HG02763 (cell line): ENCODE data around the gene ELAVL3.
"Not testable (repeated sequence)": the region's sequence is repeated elsewhere in the genome, so short reads cannot be mapped to it uniquely, and the experiment has no call there.

Experiments used
- ATAC-seq: cut with Tn5 transposase; IDR thresholded peaks from one replicate; pipeline ENCODE4 v1.9.1; 2021; ENCODE audit warnings: mild to moderate bottlenecking, moderate library complexity; ENCODE audit not compliant: unreplicated experiment

The ELAVL3 gene

DNA sequence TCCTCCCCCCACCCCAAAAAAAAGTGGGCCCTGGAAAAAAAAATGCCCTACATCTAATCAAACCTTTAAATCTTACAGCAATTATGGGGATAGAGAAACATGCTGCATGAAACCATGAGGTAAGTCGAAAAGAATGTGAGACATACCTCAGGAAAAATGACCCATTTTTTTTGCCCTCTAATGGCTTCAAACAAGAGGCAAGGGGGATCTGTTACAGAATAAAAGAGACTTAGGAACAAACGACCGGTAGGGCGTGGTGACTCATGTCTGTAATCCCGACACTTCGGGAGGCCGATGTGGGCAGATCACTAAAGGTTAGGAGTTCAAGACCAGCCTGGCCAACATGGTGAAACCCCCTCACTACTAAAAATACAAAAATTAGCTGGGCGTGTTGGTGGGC is 70.2 kb downstream of the ELAVL3 start:
- no peak for ATAC-seq

DNA sequence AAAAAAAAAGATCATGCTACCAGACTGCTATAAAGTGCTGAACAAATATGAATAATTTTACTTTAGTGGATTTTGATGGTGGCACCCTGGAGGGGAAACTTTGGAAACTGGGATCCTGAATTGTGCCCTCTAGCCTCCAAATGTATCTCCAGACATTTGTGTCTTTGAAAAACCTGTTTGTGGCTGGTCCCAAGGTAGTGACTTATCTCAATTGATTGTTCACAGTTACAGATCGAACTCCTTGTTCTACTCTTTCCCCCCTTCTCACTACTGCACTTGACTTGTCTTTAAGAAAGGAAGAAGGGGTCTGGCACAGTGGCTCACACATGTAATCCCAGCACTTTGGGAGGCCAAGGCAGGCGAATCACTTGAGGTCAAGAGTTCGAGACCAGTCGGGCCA is 72.3 kb downstream of the ELAVL3 start:
- no peak for ATAC-seq

DNA sequence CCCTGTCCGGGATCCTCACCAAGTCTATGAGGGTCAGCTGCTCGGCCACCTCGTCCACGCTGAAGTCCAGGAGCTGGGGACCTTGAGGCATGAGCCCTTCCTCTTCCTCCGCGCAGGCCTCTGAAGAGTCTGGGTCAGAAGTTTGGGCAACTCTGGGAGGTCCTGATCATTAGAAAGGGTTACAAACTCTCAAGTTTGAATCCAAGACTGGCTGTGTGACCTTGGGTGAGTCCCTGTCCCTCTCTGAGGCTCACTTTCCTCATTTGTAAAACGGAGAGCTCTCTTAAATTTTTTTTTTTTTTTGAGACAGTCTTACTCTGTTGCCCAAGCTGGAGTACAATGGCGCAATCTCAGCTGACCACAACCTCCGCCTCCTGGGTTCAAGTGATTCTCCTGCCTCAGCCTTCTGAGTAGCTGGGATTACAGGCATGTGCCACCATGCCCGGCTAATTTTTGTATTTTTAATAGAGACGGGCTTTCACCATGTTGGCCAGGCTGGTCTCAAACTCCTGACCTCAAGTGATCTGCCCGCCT is 74.1 kb downstream of the ELAVL3 start:
- ATAC-seq, result not testable (repeated sequence)

DNA sequence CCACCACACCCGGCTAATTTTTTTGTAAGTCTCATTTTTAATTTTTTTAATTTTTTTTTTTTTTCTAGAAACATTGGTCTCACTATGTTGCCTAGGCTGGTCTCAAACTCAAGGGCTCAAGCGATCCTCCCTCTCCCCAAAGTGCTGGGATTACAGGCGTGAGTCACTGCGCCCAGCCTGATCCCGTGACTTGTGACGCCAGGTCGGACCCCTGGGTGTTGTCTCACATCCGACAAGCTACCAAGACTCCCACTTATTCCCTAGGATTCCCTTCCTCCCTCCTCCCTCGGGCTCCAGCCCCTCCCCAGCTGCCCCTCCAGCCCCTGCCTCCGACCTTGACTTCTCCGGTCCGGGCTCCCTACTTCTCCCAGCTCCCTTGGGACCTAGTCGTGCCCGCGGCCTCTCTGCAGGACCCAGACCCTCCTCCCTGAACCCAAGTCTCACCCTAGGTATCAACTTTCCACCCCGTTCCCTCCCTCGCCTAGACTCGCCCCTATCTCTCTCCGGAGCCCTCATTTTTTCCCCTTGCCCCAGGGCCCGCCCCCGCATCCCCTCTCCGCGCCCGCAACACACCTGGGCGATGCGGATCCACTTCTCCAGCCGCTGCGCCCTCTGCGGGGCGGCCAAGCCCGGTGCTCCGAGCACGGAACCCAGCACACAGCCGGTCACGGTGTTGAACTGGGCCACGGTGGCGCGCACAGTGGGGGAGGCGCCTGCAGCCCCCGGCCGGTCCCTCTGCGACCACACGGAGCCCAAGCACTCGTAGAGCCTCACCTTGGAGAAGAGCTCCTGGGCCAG is 74.8 kb downstream of the ELAVL3 start:
- ATAC-seq, result no peak

DNA sequence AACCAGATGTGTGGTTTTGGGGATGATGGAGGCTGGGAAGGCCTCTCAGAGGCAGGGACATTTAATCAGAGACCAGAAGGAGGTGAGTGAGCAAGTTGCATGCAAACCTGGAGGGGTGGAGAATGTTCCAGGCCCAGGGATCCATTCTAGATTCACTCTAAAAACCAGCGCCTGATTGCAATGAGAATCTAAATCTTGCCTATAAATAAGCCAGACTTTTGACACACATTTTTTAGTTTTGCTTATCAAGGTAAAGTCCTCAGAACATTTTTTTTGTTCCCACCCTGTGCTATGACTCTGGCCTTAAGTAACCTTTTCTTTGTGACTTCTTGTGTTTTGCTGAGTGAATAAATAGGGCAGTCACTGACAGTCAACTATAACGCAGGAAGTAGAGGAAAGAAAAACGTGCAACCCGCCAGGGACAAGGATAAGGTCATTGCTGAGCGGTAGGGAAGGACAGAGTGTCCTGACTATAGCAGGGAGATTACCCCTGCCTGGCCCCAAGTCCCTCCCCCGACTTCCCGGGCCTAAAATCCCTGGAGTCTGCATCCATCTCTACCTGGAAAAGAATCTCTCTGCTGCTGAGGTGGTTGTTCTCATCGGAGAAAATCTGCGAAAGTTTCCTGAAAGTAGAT is 76.1 kb downstream of the ELAVL3 start:
- ATAC-seq, result no peak

DNA sequence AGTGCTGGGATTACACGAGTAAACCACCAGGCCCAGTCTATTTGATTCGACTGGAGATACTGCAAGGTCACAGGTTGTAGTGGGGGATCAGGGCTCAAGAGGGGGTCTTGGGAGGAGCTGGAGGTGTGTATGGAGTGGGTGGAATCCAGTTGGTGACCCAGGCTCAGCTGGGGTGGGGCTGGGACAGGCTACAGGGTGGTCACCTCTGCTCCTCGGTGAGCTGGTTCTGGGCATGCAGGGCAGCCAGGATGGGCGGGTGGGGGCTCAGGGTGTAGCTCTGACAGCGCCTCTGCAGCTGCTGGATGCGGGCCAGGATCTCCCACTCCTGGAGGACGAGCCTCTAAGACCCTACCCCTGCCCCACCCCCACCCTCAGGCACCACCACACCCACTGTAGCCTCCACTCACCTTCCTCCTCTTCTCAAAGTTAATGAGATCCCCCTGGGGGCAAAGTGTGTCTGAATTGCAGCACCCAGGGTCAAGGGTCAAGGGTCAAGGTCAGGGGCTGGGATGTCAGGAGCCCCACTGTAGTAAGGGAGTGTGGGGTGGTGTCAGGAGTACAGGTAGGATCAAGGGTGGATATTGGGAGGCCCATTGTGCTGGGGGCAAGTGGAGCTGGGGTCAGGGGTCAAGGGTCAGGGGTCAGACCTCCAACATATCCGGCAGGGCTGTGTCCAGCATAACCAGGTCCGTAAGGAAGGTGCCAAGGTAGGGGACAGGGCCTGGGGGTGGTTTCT is 78.9 kb downstream of the ELAVL3 start:
- ATAC-seq, result no peak
